K562 (cell line): ENCODE data around the gene RSPH1. TPM values are rescaled to one million over a fixed set of nuclear protein-coding genes. Genes with fewer than 3 reads are reported as not detected.
A peak's percentile ranks its signal among the peaks of the same experiment; 100 is the strongest.

Experiments used
- ARID1B ChIP-seq: fragments of 450-650 bp; IDR thresholded peaks from 2 replicates; pipeline ENCODE4 v1.6.1; 2016; ENCODE audit warnings: antibody characterized with exemption, mild to moderate bottlenecking, inconsistent platforms
- BCOR ChIP-seq: fragments of 450-650 bp; IDR thresholded peaks from 2 replicates; pipeline ENCODE4 v1.6.1; 2016
- BRF1 ChIP-seq: IDR thresholded peaks from 3 replicates; pipeline ENCODE4 v1.6.1; 2011; ENCODE audit warnings: borderline replicate concordance, mild to moderate bottlenecking; ENCODE audit not compliant: insufficient read length; ENCODE audit errors: extremely low read depth
- CHAMP1 ChIP-seq: fragments of 450-650 bp; IDR thresholded peaks from 2 replicates; pipeline ENCODE4 v1.6.1; 2016; ENCODE audit warnings: mild to moderate bottlenecking
- DACH1 ChIP-seq: fragments of 450-650 bp; IDR thresholded peaks from 2 replicates; pipeline ENCODE4 v1.6.1; 2018; ENCODE audit not compliant: partially characterized antibody
- E2F1 ChIP-seq: sonication (generic); formaldehyde crosslinking; IDR thresholded peaks from 2 replicates; pipeline ENCODE4 v1.8.1; 2023; ENCODE audit warnings: mild to moderate bottlenecking, missing genetic modification reagents, moderate library complexity
- FUS ChIP-seq: fragments of 200-400 bp; formaldehyde crosslinking; optimal IDR thresholded peaks from 2 replicates; pipeline ENCODE3; 2017; ENCODE audit warnings: low read depth, low read length
- KAT7 ChIP-seq: sonication (generic); formaldehyde crosslinking; IDR thresholded peaks from 2 replicates; pipeline ENCODE4 v1.8.0; 2022; ENCODE audit warnings: missing genetic modification reagents, mild to moderate bottlenecking, borderline replicate concordance
- KDM1A ChIP-seq, 2 experiments: fragments of 450-650 bp; IDR thresholded peaks; 2 replicates each; pipeline ENCODE4 v1.6.1; 2016; ENCODE audit warnings: mild to moderate bottlenecking in 2 of 2
- MXI1 ChIP-seq: IDR thresholded peaks from 2 replicates; pipeline ENCODE4 v1.6.1; 2011; ENCODE audit warnings: low read depth, mild to moderate bottlenecking, improper control_type of control experiment, low read length
- MYBL2 ChIP-seq, 2 experiments: fragments of 450-650 bp in 1 of 2; sonication (generic) in 1 of 2; formaldehyde crosslinking in 1 of 2; IDR thresholded peaks; 2 replicates each; pipeline versions ENCODE4 v1.6.1 to v1.8.1; 2017 to 2022; ENCODE audit warnings: borderline replicate concordance in 1 of 2, inconsistent platforms in 1 of 2, low read depth in 1 of 2, mild to moderate bottlenecking in 1 of 2, missing genetic modification reagents in 1 of 2, moderate library complexity in 1 of 2
- PURB ChIP-seq: sonication (generic); formaldehyde crosslinking; IDR thresholded peaks from 2 replicates; pipeline ENCODE4 v1.9.0; 2021; ENCODE audit warnings: low read depth, mild to moderate bottlenecking, missing genetic modification reagents
- RBM14 ChIP-seq: fragments of 200-400 bp; formaldehyde crosslinking; IDR thresholded peaks from 2 replicates; pipeline ENCODE4 v1.6.1; 2018; ENCODE audit warnings: low read depth, mild to moderate bottlenecking, low read length, moderate library complexity, borderline replicate concordance; ENCODE audit not compliant: insufficient read depth
- RCOR1 ChIP-seq, 2 experiments: IDR thresholded peaks; 2 replicates each; pipeline ENCODE4 v1.6.1; 2012; ENCODE audit warnings: low read depth in 2 of 2, low read length in 2 of 2, borderline replicate concordance in 1 of 2, improper control_type of control experiment in 1 of 2
- SRSF7 ChIP-seq: fragments of 200-400 bp; formaldehyde crosslinking; optimal IDR thresholded peaks from 2 replicates; pipeline ENCODE3; 2017; ENCODE audit warnings: mild to moderate bottlenecking, low read depth, low read length
- ZHX1 ChIP-seq: fragments of 150-350 bp; conservative IDR thresholded peaks from 2 replicates; pipeline ENCODE4 v1.6.1; 2014; ENCODE audit warnings: low read length
- ZNF512 ChIP-seq: IDR thresholded peaks from 2 replicates; pipeline ENCODE4 v1.6.1; 2016; ENCODE audit warnings: missing genetic modification characterization, missing compliant biosample characterization
- polyA plus RNA-seq, 8 experiments: library from polyadenylated mRNA; depleted of rRNA in 4 of 8; stranded (reverse) in 5 of 8; unstranded in 3 of 8; fragments of >200 nt; fragmentation: Nextera tagmentation in 2 of 8; fragmentation: Illumina TruSeq in 1 of 8; extraction: Ambion mirVana in 2 of 8; extraction: Trizol in 1 of 8; gene quantifications; 2 replicates each; pipeline versions ENCODE4 v1.2.1 to v1.2.3, GENCODE V29; 2011 to 2014; ENCODE audit warnings: inconsistent platforms in 1 of 8, missing spikeins in 1 of 8
- total RNA-seq, 7 experiments: library from RNA; depleted of rRNA in 6 of 7; stranded (reverse); fragments of >200 nt in 6 of 7; fragmentation: Illumina TruSeq in 2 of 7; extraction: Trizol in 2 of 7; gene quantifications; 2 replicates each; pipeline versions ENCODE4 v1.2.1 to v1.2.3, GENCODE V29; 2011 to 2021; ENCODE audit warnings: low replicate concordance in 1 of 7

RSPH1 gene
- total and polyA plus RNA-seq, 9 of the 15 experiments (the other 6 are each of a cell fraction or from before 2014, with no cell fraction given) = 0.17 TPM; not detected in 8

- TF ChIP-seq BRF1 (no peak), MYBL2 (IDR thresholded peaks at IDR 0.05; ENCODE audit: low read depth) (no peak), MYBL2 (CRISPR knock-in tag; IDR thresholded peaks at IDR 0.05; ENCODE audit: borderline replicate concordance) (no peak), ZHX1 (no peak), RCOR1 (IDR thresholded peaks at IDR 0.05; ENCODE audit: borderline replicate concordance in 1 of 2, low read depth in 2 of 2, low read length in 2 of 2) (peak in 1 of 2 experiments; percentile 29; a peak in 1 of 4 replicates), RBM14 (no peak), SRSF7 (no peak), CHAMP1 (no peak), FUS (no peak), DACH1 (no peak), PURB (CRISPR knock-in tag) (no peak), KDM1A (IDR thresholded peaks at IDR 0.05) (peak in 1 of 2 experiments; percentile 36; a peak in 2 of 4 replicates), BCOR (no peak), MXI1 (no peak), ZNF512 (no peak), E2F1 (CRISPR knock-in tag) (no peak), ARID1B (no peak), KAT7 (CRISPR knock-in tag) (no peak)
Observed at GRCh38 chr21:42461881-42462877, 33.8 kb downstream of the RSPH1 start (continued).
